ENCODE results near the gene ASPG.

GRCh38 chr14:104081261-104081835, 4.2 kb upstream of the ASPG start:
- TF ChIP-seq POLR2A (IDR thresholded peaks at IDR 0.05) (no peak), CTCF (IDR thresholded peaks at IDR 0.05) (no peak), EP300 (IDR thresholded peaks at IDR 0.05) (no peak)

Measured in ovary (tissue), 3 donors.